HG02840 (cell line): ENCODE results near the gene PSMD13.
A peak's percentile ranks its signal among the peaks of the same experiment; 100 is the strongest.

Experiments used
- ATAC-seq: cut with Tn5 transposase; IDR thresholded peaks from one replicate; pipeline ENCODE4 v1.9.1; 2021; ENCODE audit warnings: mild to moderate bottlenecking, moderate library complexity, moderate number of reproducible peaks; ENCODE audit not compliant: unreplicated experiment, low FRiP score

Gene PSMD13

GRCh38 chr11:203945-204586, 32.7 kb upstream of the PSMD13 start:
- no peak for ATAC-seq

DNA sequence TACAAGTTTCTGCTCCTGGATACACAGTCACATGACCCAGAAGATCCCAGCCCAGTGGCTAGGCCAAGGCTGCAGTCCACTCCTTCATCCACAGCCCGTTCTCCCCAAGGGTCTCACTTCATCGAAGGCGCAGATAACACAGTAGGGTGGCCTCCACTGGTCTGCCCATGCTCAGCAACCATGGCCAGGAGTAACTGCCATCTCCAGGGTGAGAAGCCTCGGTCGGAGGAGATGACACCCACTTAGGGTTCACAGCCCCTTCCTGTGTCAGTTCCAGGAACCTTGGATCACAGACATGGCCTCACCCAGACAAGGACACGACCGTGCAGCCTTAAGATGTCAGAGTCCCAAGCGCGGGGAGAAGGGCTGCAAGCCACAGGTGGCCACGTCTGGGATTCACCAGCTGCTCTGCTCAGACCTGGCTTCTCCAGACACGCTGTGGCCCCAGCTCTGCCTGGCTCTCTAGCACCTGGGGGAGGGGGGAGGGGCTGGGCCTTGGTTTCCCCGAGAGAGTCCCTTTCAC, 32.1 kb upstream of the PSMD13 start:
- ATAC-seq, result no peak

- ATAC-seq, result no peak
Measured at GRCh38 chr11:205221-206001, 31.4 kb upstream of the PSMD13 start.

DNA sequence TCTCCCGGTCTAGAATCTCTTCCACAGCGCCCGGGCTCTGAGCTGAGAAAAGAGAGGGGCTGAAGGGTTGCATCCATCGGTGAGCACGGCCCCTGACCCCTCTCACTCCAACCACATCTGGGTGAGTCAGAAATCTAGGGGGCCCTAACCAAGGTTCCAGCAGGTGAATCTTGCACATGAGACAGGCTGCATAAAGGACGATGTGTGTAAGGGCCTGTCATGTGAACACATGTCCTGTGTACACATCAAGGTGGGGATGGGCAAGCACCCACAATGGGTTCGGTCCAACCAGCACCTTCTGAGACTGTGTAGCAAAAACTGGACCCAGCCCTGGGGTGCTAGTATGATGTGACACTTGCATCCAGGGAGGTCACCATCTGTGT, 30.8 kb upstream of the PSMD13 start:
- ATAC-seq, result no peak

DNA sequence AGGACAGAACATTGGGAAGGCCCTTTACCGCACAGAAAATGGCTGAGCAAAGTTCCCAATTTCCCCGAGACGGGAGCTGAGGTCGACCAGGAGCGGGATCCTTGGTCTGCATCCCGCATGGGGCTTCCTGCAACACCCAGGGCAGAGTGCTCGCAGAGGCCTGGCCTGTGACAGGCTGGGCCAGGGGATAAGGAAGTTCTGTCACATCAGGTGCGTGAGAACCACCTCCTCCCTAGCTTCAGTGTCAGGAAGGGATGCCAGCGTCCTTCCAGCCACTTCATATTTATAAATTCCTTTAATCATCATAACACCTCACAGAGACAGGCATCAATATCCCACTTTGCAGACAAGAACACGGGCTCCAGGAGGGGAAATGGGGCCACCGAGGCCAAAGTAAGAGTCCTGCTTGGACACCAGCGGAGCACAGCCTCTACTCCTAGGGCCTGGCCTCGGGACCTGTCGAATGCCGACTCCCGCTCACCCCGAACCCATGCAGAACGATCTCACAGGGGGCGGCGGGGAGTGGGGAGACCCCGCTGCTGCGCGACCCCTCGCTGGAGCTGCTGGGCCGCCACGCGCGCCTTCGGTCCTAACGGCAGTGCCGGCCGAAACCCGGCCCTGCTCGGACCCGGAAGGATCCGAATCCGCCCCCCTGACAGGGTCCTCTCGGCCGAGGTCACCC, 30.1 kb upstream of the PSMD13 start:
- ATAC-seq, result no peak

DNA sequence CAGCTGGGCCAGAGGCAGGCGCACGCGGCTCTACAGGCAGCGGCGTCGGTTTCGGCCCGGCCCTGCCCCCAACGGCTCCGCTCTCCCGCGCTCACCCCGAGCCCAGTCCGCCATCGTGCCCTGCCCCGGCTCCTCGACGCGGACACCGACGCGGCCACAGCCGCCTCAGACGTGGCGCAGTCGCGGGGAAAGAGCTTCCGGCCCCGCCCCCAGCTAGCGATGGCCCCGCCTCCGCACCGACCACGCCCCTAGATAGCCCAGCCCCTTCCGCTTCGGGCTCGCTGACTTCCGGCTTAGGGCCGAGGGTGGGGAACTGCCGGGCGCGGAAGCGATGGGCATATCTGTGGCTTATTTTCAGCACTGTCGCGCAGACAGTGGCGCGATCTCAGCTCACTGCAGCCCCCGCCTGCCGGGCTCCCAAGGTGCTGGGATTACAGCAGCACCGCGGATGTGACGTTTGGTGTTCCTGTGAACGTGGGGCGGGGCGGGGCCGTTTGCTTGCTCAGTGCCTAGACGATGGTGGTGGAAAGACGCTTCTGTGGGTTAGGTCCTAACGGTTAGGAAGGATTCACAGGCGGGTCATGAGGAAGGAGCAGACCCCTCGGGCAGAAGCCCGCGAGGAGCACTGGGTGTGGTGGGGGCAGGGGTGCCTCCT, 29.4 kb upstream of the PSMD13 start, which contains the start of the genes BET1L and RIC8A:
Gene BET1L, minus strand, starts transcription at position 192 of the 655 bp plus-strand sequence. Its CDS starts 78 bp downstream, at position 114.
Gene RIC8A, plus strand, starts transcription at position 501 of the 655 bp plus-strand sequence. CDS start 1,147 bp downstream, outside the sequence.
- peak; percentile 83 for ATAC-seq

DNA sequence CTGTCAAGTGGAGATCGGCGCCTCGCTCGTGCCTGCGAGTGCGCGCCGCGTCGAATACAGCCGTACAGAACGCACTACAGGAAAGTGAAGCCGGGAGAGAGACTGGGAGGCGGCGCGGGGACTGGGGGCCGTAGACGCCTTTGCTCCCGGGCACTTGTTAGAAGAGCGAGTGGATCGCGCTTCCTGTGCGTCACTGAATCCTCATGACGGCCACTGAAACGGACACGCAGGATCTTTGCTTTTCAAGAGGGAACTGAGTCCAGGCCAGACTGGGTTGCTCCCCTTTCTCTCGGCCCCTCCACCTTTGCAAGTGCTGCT, 29.0 kb upstream of the PSMD13 start:
- ATAC-seq, result no peak

GRCh38 chr11:208181-208916, 28.4 kb upstream of the PSMD13 start:
- ATAC-seq, result no peak

GRCh38 chr11:208917-209260, 27.9 kb upstream of the PSMD13 start:
- ATAC-seq, result no peak

- ATAC-seq, result no peak
Measured at GRCh38 chr11:209275-210121, 27.3 kb upstream of the PSMD13 start.

GRCh38 chr11:210122-210802, 26.5 kb upstream of the PSMD13 start:
- no peak for ATAC-seq

- no peak for ATAC-seq
Measured at GRCh38 chr11:210803-211180, 26.0 kb upstream of the PSMD13 start.

GRCh38 chr11:211295-211694, 25.5 kb upstream of the PSMD13 start:
- no peak for ATAC-seq

DNA sequence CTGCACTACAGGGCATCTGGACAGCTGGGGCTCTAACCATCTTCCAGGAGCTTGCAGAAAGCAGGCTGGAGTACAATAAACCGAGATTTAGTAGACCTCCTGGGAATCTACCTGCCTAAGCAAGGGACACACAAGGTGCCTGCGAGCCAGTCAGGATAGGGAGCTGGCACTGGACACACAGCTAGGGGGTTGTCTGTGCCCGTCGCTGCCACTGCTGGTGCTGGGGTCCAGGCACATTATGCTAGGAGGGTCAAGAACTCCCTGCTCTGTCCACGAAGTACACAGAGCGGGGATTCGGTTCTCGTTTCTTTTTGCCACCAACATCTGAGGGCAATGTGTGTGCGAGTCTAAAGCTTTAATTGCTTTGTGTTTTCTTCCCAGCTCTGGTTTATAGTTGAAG, 25.0 kb upstream of the PSMD13 start:
- no peak for ATAC-seq

GRCh38 chr11:212150-213100, 24.4 kb upstream of the PSMD13 start:
- no peak for ATAC-seq

DNA sequence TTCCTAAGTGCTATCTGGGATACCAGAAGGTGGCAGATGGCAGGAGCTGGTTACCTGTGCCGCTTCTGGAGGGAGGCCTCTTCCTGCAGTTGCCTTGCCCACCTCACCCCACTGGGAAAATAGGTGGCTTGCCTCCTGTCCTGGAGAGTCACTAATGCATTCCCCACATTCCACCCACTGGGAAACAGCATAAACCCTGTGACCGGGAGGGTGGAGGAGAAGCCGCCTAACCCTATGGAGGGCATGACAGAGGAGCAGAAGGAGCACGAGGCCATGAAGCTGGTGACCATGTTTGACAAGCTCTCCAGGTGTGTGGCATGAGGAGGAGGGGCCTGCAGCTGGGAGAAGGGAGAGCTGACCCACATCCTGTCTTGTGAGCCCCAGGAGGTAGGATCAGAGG, 23.7 kb upstream of the PSMD13 start:
- no peak for ATAC-seq

DNA sequence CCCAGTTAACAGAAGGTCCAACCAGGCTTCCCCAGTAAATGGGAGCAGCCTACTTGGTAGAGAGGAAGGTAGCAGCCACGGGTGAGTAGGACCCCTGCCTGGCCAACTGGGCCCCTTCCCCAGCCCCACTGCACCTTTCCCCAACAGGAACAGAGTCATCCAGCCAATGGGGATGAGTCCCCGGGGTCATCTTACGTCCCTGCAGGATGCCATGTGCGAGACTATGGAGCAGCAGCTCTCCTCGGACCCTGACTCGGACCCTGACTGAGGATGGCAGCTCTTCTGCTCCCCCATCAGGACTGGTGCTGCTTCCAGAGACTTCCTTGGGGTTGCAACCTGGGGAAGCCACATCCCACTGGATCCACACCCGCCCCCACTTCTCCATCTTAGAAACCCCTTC, 22.7 kb upstream of the PSMD13 start:
- no peak for ATAC-seq

- ATAC-seq, result no peak
Measured at GRCh38 chr11:215581-216037, 21.2 kb upstream of the PSMD13 start.
